Endodermal cell (in vitro differentiated cells): Measurements from ENCODE around the gene WHRN. TPM values are rescaled to one million over a fixed set of nuclear protein-coding genes. Genes with fewer than 3 reads are reported as not detected.

Experiments
- DNase-seq: peaks from one replicate; pipeline ENCODE4 v3.0.0-alpha.2; 2017
- H3K27ac ChIP-seq: 2 replicates; pipeline ENCODE4 v1.5.1; 2013; ENCODE audit warnings: mild to moderate bottlenecking, low read depth, low read length, moderate library complexity
- H3K27me3 ChIP-seq: 2 replicates; pipeline ENCODE4 v1.6.1; 2013; ENCODE audit warnings: mild to moderate bottlenecking, low read length, moderate library complexity; ENCODE audit not compliant: insufficient read depth, control insufficient read depth, poor library complexity, severe bottlenecking
- H3K36me3 ChIP-seq: 2 replicates; pipeline ENCODE4 v1.7.0; 2013; ENCODE audit warnings: mild to moderate bottlenecking, low read length, moderate library complexity; ENCODE audit not compliant: control insufficient read depth, insufficient read depth
- H3K4me1 ChIP-seq: one replicate; pipeline ENCODE4 v1.7.0; 2013; ENCODE audit warnings: low read length; ENCODE audit not compliant: control insufficient read depth, insufficient read depth
- H3K4me3 ChIP-seq: 2 replicates; pipeline ENCODE4 v1.5.1; 2013; ENCODE audit warnings: mild to moderate bottlenecking, low read length, moderate library complexity
- H3K9ac ChIP-seq: 2 replicates; pipeline ENCODE4 v1.6.1; 2013; ENCODE audit warnings: mild to moderate bottlenecking, low read length, moderate library complexity; ENCODE audit not compliant: poor library complexity, severe bottlenecking; ENCODE audit errors: extremely low read depth
- H3K9me3 ChIP-seq: 2 replicates; pipeline ENCODE4 v1.6.1; 2013; ENCODE audit warnings: mild to moderate bottlenecking, low read length, moderate library complexity; ENCODE audit not compliant: control insufficient read depth
- H3K27ac Mint-ChIP-seq: 2 replicates; pipeline ENCODE4 v1.8.0; 2020; ENCODE audit warnings: mixed read lengths
- H3K27me3 Mint-ChIP-seq: 2 replicates; pipeline ENCODE4 v1.8.0; 2021; ENCODE audit warnings: mild to moderate bottlenecking, mixed read lengths; ENCODE audit not compliant: insufficient read depth
- H3K36me3 Mint-ChIP-seq: 2 replicates; pipeline ENCODE4 v1.8.0; 2020; ENCODE audit warnings: low read depth, mixed read lengths
- H3K4me1 Mint-ChIP-seq: 2 replicates; pipeline ENCODE4 v1.8.0; 2020; ENCODE audit warnings: mixed read lengths
- H3K4me3 Mint-ChIP-seq: 2 replicates; pipeline ENCODE4 v1.8.0; 2020; ENCODE audit warnings: mild to moderate bottlenecking, moderate library complexity, mixed read lengths
- H3K9me3 Mint-ChIP-seq: 2 replicates; pipeline ENCODE4 v1.8.0; 2020; ENCODE audit warnings: mild to moderate bottlenecking, mixed read lengths
- CTCF ChIP-seq: fragments of 200-600 bp; sonication (generic); conservative IDR thresholded peaks from 2 replicates; pipeline ENCODE4 v1.5.0; 2021; ENCODE audit warnings: antibody characterized with exemption, mild to moderate bottlenecking
- WGBS, 2 experiments: methylation state at CpG; one replicate each; pipeline versions ENCODE4 v1.1.5 to v1.1.7; 2013; ENCODE audit warnings: missing lambda C conversion rate in 2 of 2, mixed read lengths in 1 of 2; ENCODE audit not compliant: insufficient coverage in 1 of 2, insufficient read length in 1 of 2; 5-methylcytosine and 5-hydroxymethylcytosine counted together
- total RNA-seq, 2 donors: library from RNA; stranded (reverse); fragmentation: NEBNext Ultra II Directional in 1 of 2; extraction: Animal tissue kit (Norgen Biotek cat#: 25700) in 1 of 2; gene quantifications; 2 replicates in 1 of 2; 3 replicates in 1 of 2; pipeline ENCODE4 v1.2.1, GENCODE V29; 2021

Gene WHRN
- total RNA-seq, 2 donors from 2014 or later: 7.0 to 12.8 TPM

DNA sequence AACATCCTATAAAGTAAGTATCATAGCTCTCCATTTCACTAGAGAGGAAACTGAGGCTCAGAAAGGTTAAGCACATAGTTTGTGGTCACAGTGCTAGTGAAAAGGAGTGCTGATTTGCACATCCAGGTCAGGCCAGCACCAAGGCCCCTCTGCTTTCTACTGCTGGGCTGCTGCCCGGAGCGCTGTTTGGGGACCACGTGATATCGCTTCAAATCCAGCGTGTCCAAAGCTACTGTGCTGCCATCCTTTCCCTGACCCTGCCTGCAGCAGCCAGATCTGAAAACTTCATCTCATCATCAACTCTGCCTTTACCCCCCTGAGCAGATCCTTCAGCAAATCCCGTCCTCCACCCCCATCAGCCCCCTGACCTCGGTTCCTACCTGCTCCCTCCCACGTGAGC, 76.8 kb downstream of the WHRN start:
- 93 to 94% methylated on average over 5 to 8 of the region's 8 CpGs for WGBS, 2 experiments
- no peak overlapping the region for H3K27ac Mint-ChIP-seq

DNA sequence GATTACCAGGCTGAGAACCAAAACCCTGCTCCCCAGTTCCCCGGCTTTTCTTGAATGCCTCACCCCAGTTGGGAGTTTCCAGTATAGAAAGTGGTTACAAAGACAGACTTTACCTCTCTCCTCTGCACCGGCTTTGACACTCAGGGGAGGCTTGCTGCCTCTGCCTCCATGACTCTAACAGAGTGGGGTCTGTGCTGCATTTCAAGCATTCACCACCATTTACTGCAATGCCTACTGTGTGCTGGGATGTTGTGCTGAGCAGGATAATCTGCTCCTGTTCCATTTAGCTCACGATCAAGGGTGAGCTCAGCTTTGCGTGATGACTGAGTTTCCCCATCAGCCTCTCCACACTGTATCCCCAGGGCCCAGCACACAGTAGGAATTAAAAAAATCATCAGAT, 77.6 kb downstream of the WHRN start:
- no peaks in the 10 kb centered on the region for H3K9me3 ChIP-seq
- no peak overlapping the region for H3K27ac ChIP-seq
- Mint-ChIP-seq H3K27ac (no peak overlapping the region), H3K27me3 (no peaks in the 10 kb centered on the region), H3K9me3 (no peaks in the 10 kb centered on the region), H3K4me3 (no peak overlapping the region), H3K4me1 (no peaks in the 10 kb centered on the region), H3K36me3 (no peaks in the 10 kb centered on the region)
- TF ChIP-seq CTCF: no peak
- DNase-seq: no peak
- no peaks in the 10 kb centered on the region for H3K27me3 ChIP-seq
- no peaks in the 10 kb centered on the region for H3K4me1 ChIP-seq
- H3K9ac ChIP-seq: no peak overlapping the region
- H3K36me3 ChIP-seq: no peaks in the 10 kb centered on the region
- no peak overlapping the region for H3K4me3 ChIP-seq
- 95 to 100% methylated on average over 4 of the region's 4 CpGs for WGBS, 2 experiments

More for the DNA sequence above, 76.8 kb downstream of the WHRN start:
- no peaks in the 10 kb centered on the region for H3K9me3 ChIP-seq
- H3K4me3 ChIP-seq: no peak overlapping the region
- H3K4me1 ChIP-seq: no peaks in the 10 kb centered on the region
- H3K36me3 Mint-ChIP-seq: no peaks in the 10 kb centered on the region
- no peak overlapping the region for H3K27ac ChIP-seq
- H3K27me3 ChIP-seq: no peaks in the 10 kb centered on the region
- no peak for TF ChIP-seq CTCF
- H3K9me3 Mint-ChIP-seq: no peaks in the 10 kb centered on the region
- no peaks in the 10 kb centered on the region for H3K4me1 Mint-ChIP-seq
- no peak for DNase-seq
- no peak overlapping the region for H3K9ac ChIP-seq
- no peak overlapping the region for H3K4me3 Mint-ChIP-seq
- H3K27me3 Mint-ChIP-seq: peaks cover 2% of the 10 kb centered on the region
- H3K36me3 ChIP-seq: no peaks in the 10 kb centered on the region

DNA sequence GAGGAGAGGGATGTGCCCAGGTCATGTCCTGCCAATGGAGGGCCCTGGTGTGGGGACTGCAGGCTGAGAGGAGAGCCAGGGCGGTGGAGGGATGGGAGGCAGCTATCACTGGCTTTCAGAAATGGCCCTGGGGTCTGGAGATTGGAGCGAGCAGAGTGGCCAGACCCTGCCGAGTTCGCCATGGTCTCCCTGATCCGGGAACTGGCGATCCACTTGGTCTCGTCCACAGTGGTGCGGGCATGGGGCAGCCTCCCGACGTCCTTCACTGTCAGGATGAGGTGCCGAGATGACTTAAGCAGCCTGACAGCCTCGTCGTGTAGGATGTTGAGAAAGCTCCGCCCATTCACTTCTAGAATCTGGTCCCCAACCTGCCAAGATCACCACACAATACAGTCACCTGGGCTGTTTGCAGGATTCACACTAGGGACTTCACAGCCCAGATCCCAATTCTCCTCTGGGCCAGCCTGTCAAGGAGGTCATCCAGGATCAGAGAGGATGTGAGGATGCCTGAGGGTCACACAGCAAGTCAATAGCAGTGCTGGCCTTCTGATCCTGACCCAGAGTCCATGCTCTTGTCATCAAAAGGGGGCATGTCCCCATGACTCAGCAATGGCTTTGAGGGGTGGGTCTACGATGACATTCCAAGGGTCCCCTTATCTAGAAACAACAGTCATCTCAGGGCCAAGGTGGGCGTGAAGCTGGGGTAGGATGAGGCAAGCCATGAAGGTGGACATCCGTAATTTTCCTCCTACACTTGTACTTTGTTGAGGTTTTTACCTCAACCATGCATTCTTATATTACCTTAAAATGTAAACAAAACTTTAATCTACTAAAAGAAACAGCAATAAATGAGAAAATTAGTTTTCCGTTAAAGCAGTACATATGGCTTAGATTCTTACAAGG, 79.0 kb downstream of the WHRN start:
- Histone ChIP-seq H3K9me3 (no peaks in the 10 kb centered on the region), H3K9ac (no peak overlapping the region), H3K4me3 (no peak overlapping the region), H3K4me1 (no peaks in the 10 kb centered on the region), H3K27ac (no peak overlapping the region), H3K36me3 (no peaks in the 10 kb centered on the region), H3K27me3 (no peaks in the 10 kb centered on the region)
- TF ChIP-seq CTCF: no peak
- Mint-ChIP-seq H3K36me3 (no peaks in the 10 kb centered on the region), H3K27me3 (no peaks in the 10 kb centered on the region), H3K9me3 (no peaks in the 10 kb centered on the region), H3K4me1 (no peaks in the 10 kb centered on the region), H3K27ac (no peak overlapping the region), H3K4me3 (no peak overlapping the region)
- 90 to 91% methylated on average over 12 to 18 of the region's 18 CpGs for WGBS, 2 experiments
- no peak for DNase-seq
